HG03097 (cell line): ENCODE results near the gene PRKAG3.
"Not testable (repeated sequence)": the region's sequence is repeated elsewhere in the genome, so short reads cannot be mapped to it uniquely, and the experiment has no call there.

ENCODE experiments used
- ATAC-seq: cut with Tn5 transposase; IDR thresholded peaks from one replicate; pipeline ENCODE4 v1.9.1; 2021; ENCODE audit not compliant: unreplicated experiment, low FRiP score

The PRKAG3 gene

GRCh38 chr2:218863021-218863520 is 31.5 kb upstream of the PRKAG3 start:
- no peak for ATAC-seq

- ATAC-seq = no peak
Observed at GRCh38 chr2:218861645-218862318, 30.2 kb upstream of the PRKAG3 start.

DNA sequence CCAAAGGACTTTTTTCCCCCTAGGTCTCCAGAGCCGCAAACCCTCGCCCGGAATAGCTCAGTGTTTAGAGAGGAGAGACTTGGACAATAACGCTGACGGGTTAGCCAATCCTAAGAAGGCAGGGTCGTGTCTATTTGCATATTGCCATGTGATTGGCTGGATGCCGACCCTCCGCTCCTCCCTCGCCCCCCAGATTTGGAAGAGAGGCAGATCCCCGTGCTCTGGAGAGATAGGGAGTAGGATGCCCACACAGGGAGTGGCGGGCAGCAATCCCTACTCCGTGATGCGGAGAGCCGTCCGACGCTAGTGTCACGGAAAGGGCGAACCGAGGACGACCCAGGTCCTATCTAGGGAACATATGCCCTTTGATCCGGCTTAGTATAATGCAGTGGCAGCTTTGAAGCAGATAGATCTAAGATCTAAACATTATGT is 29.4 kb upstream of the PRKAG3 start:
- no peak for ATAC-seq

- no peak for ATAC-seq
Observed at GRCh38 chr2:218859988-218860831, 28.6 kb upstream of the PRKAG3 start.

DNA sequence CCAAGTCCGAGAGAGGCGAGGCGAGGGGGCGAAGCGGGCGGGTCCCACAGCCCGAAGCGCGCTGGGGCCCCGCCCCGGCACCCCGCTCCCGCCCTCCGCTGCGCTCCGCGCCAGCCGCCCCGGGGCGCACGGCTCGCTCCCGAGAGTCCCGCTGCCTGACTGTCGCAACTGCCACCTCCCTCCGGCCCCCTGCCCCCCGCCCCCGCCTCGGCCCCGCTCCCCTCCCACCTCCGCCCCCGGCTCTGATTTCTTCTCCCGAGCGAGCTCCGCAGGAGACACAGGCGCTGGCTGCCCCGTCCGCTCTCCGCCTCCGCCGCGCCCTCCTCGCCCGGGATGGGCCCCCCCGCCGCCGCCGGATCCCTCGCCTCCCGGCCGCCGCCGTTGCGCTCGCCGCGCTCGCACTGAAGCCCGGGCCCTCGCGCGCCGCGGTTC is 28.0 kb upstream of the PRKAG3 start, which contains the start of gene WNT6:
Gene WNT6, plus strand, starts transcription at position 250 of the 432 bp plus-strand sequence. CDS start 233 bp downstream, outside the sequence.
- no peak for ATAC-seq

GRCh38 chr2:218858671-218859555 is 27.3 kb upstream of the PRKAG3 start:
- no peak for ATAC-seq

GRCh38 chr2:218858138-218858445 is 26.5 kb upstream of the PRKAG3 start:
- no peak for ATAC-seq

DNA sequence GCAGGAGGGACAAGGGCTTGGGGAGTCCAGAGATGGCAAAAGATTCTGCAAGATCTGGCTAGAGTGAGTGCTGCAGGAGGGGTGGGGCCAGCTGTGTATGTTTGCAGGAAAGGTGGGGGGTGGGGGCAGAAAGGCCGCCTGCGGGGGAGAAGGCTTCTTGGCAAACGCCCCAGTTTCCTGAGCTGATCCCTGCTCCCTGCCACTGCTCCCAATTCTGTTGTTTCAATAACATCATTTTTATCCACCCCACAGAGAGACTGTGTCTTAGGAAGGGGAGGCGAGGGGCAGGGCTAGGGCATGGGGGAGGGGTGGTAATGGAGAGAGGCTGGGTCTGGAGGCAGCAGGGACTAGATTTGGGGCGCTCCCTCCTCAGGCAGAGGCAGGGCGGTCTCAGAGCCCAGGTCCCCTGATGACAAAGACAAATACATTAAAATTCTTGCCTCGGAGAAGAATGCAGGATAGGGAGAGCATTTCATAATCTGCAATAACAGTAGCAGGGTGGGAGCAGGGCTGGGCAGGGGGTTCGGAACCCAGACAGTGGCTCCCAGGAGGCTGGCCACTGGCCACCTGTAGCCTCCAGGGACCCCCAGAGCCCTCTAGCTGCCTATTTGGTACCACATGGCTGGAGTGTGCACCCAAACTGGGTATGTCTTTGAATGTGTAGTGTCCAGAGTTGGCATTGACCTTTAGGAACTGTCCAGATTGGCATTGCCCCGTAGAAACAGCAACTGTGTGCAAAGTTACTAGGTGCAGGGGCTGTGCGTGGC is 26.0 kb upstream of the PRKAG3 start:
- ATAC-seq = no peak

DNA sequence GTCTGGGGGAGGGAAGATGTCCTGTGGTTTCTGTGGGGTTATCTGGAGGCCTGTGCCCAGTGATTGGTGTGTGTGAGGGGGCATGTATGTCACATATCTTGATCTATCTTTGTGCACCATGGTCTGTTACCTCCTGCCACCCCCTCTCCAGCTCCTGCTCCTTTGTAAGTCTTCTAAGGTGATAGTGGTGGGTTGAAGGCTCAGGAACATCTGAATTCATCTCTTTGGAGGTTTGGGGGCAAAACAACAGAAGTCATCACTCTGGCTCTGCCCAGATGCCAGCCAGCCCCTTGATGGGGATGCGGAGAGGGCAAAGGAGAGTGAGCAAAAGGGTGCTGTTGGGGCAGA is 25.3 kb upstream of the PRKAG3 start:
- no peak for ATAC-seq

GRCh38 chr2:218856167-218856895 is 24.7 kb upstream of the PRKAG3 start:
- ATAC-seq = no peak

GRCh38 chr2:218855305-218856166 is 23.9 kb upstream of the PRKAG3 start:
- ATAC-seq = no peak

DNA sequence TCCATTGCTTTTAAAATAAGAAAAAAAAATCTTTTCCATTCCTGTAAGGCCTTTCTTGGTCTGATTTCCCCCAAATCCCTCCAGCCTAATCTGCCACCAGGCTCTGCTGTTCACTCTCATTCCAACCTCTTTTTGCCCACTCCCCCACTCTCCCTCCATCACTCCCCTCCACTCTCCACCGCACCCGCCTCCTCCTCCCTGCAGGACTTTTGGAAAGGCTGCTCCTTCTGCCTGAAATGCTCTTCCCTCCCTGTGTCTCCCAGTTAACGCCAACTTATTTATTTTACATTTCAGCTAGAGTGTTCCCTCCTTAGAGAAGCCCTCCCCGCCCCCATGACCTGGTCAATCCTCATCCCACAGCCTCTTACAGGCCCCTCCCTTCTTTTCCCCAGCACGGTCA is 23.3 kb upstream of the PRKAG3 start:
- ATAC-seq = no peak

GRCh38 chr2:218853766-218854165 is 22.2 kb upstream of the PRKAG3 start:
- ATAC-seq = no peak

DNA sequence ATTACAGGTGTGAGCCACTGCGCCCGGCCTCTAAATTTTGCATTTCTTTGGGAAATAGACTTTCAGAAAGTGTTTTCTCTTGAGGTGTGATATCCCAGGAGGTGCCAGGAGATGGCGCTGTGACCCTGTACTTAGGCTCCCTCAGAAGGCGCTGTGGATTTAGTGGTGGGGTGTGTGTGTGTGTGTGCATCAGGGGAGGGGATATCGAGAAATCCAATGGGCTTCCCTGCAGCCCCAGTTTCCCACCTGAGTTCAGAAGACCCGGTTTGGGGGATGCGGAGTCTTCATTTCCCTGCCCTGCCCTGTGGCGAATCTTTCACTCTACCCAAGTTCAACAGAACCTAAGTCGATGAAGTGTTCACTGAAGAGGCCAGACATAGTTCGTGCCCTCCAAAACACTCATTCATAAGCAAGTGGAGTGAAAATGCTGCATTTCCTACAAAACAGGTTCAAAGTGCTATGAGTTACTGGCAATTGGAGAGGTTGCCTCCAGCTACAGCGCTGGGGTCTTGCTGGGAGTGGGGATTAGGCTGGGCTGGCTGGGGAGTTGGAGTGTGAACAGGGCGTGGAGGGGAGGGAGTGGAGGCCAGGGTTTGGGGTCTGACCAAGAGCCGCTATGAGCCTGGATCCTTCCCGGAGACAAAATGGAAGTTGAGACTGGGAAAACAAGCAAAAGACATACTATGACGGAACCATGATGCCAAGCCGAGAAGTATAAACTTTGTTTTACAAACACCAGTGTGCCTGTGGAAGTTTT is 21.5 kb upstream of the PRKAG3 start:
- ATAC-seq = no peak

- ATAC-seq = no peak
Observed at GRCh38 chr2:218851286-218851685, 19.7 kb upstream of the PRKAG3 start.

- ATAC-seq = no peak
Observed at GRCh38 chr2:218850796-218851195, 19.2 kb upstream of the PRKAG3 start.

GRCh38 chr2:218849721-218850120 is 18.1 kb upstream of the PRKAG3 start:
- ATAC-seq = no peak

DNA sequence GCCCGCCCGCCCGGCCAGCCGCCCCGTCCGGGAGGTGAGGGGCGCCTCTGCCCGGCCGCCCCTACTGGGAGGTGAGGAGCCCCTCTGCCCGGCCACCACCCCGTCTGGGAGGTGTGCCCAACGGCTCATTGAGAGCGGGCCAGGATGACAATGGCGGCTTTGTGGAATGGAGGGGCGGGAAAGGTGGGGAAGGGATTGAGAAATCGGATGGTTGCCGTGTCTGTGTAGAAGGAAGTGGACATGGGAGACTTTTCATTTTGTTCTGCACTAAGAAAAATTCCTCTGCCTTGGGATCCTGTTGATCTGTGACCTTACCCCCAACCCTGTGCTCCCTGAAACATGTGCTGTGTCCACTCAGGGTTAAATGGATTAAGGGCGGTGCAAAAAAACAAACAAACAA is 15.4 kb upstream of the PRKAG3 start:
- not testable (repeated sequence) for ATAC-seq
